DMS53 (cell line): ENCODE measurements around the gene ZNF592.

ENCODE experiments used
- DNase-seq: peaks from one replicate; lab custom pipeline; 2025; lab: John Stamatoyannopoulos, UW

ZNF592 gene

GRCh38 chr15:84811151-84811550 lies 62.8 kb downstream of the ZNF592 start:
- DNase-seq, result no peak

GRCh38 chr15:84811828-84812227 lies 63.4 kb downstream of the ZNF592 start:
- DNase-seq, result no peak

- no peak for DNase-seq
Measured at GRCh38 chr15:84812842-84813241, 64.5 kb downstream of the ZNF592 start.

GRCh38 chr15:84813435-84813834 lies 65.0 kb downstream of the ZNF592 start:
- DNase-seq, result no peak

GRCh38 chr15:84813931-84814330 lies 65.5 kb downstream of the ZNF592 start:
- no peak for DNase-seq

GRCh38 chr15:84814916-84815315 lies 66.5 kb downstream of the ZNF592 start:
- DNase-seq, result no peak

GRCh38 chr15:84816694-84817465 lies 68.5 kb downstream of the ZNF592 start, which contains the start of gene ALPK3:
TSS of gene ALPK3 (plus strand) at chr15:84817356. CDS start at chr15:84817453, 97 bp downstream.
- peak; percentile 83 for DNase-seq

GRCh38 chr15:84817466-84818081 lies 69.2 kb downstream of the ZNF592 start:
- peak; percentile 73 for DNase-seq

- DNase-seq, result peak; percentile 86
Measured at GRCh38 chr15:84818261-84819131, 70.1 kb downstream of the ZNF592 start.

GRCh38 chr15:84819291-84819768 lies 70.9 kb downstream of the ZNF592 start:
- peak; percentile 12 for DNase-seq

- no peak for DNase-seq
Measured at GRCh38 chr15:84819791-84820190, 71.4 kb downstream of the ZNF592 start.

- no peak for DNase-seq
Measured at GRCh38 chr15:84821501-84822021, 73.2 kb downstream of the ZNF592 start.

GRCh38 chr15:84822653-84823281 lies 74.4 kb downstream of the ZNF592 start:
- no peak for DNase-seq

- no peak for DNase-seq
Measured at GRCh38 chr15:84823282-84823878, 75.0 kb downstream of the ZNF592 start.

- DNase-seq, result no peak
Measured at GRCh38 chr15:84824260-84825007, 76.0 kb downstream of the ZNF592 start.

- DNase-seq, result peak; percentile 60
Measured at GRCh38 chr15:84826369-84826823, 78.0 kb downstream of the ZNF592 start.

- no peak for DNase-seq
Measured at GRCh38 chr15:84827246-84827645, 78.9 kb downstream of the ZNF592 start.

GRCh38 chr15:84828086-84828908 lies 79.9 kb downstream of the ZNF592 start:
- DNase-seq, result no peak

- DNase-seq, result no peak
Measured at GRCh38 chr15:84829428-84829827, 81.0 kb downstream of the ZNF592 start.
